ENCODE measurements around the gene C16orf74. TPM values are rescaled to one million over a fixed set of nuclear protein-coding genes. Genes with fewer than 3 reads are reported as not detected.
A peak's percentile ranks its signal among the peaks of the same experiment; 100 is the strongest.

Gene C16orf74
- total RNA-seq, 1 donor from 2014 or later = 0.95 TPM

DNA sequence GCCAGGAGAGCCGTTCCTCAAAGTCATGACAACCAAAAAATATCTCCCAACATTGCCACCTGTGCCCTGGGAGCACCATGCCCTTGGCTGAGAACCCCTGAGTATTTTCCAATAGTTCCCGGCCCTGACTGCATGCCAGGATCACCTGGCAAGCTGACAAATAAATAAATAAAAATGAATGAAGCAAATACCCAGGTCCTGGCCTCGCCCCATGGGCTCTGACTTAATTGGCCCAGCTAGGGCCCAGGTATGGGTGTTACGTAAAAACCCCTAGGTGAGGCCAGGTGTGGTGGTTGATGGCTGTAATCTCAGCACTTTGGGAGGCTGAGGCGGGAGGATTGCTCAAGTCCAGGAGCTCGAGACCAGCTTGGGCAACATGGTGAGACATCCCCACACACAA lies 2.7 kb upstream of the C16orf74 start:
- ATAC-seq (no peak), DNase-seq (ENCODE audit: missing footprints) (no peak)
- intact Hi-C loops (cut with DNase I) = no loop called here

DNA sequence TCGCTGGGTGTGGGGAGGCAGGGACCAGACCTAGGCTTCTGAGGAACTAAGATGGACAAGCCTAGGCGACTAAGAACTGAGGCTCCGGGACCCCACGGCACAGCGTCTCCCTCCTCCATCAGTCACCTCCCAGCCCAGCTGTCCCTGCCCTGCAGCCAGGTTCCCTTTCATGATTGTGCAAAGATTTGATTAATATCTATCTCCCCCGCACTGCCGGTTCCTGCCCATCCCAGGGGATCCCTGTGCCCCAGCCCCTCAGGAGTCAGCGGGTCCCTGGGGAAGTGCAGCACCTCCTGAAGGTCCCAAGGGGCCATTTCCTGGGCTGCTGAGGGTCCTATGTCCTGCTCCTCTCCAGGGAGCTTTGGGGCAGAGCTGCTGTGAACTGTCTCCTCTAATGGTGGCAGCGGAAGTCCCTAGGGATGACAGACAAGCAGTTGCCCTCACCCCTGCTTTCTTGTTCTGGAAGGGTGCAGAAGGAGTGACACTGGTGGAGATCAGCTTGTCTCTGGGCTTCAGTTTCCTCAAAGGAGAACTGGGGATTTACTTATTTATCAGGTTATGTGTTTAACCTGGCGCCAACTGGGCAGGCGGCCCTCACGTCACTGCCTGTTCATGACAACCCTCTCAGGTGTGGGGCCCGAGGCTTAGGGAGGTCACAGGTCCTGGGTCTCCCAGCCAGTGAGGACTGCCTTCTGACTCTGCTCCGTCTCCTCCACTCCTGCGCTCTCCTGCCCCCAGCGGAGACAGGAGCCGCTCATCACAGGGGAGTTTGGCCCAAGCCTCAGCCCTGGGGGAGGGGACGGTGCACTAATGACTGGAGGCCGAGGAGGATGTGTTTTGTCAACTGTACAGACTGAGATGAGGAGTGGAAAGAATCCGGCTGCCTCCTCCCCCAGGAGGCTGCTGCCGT lies 1.9 kb upstream of the C16orf74 start:
- DNase-seq (ENCODE audit: missing footprints) = no peak
- ATAC-seq = peak; percentile 41
- intact Hi-C loops (cut with DNase I) = no loop called here

DNA sequence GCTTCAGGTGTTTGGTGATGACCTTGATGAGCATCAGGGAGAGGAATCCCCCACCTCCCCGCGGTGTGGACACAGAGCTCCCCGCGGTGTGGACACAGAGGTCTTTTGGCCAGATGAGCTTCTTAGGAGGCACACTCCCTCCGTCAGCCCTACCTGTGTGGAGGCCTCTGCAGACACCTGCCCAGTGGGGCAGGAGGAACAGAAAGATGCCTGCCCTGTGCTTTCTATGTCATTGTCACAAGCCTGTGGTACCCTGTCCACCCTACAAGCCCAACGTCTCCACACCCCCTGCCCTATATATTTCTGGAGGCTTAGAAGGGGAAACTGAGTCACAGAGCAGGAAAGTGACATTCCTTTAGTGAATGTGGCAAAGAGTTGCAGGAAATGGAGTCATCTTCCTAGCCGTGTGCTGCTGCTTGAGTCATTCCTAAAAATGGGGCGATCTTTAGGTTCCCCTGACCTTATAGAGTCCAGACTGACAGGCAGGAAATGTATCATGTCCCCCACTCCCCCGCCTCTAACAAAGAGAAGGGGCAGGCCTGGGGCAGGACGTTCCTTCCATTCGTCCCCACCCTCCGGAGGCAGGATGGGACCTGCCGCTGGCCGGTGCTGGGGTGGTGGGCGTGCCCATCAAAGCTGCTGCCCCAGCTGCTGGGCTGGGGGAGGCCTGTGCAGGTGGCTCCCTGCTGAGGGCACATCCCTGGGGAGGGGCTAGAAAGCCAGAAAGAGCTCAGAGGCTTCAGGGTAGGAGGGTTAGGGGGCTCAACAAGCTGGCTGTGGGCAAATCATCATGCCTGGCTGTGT lies 1.0 kb upstream of the C16orf74 start:
- DNase-seq (ENCODE audit: missing footprints) = no peak
- ATAC-seq = no peak
- intact Hi-C loops (cut with DNase I) = no loop called here

DNA sequence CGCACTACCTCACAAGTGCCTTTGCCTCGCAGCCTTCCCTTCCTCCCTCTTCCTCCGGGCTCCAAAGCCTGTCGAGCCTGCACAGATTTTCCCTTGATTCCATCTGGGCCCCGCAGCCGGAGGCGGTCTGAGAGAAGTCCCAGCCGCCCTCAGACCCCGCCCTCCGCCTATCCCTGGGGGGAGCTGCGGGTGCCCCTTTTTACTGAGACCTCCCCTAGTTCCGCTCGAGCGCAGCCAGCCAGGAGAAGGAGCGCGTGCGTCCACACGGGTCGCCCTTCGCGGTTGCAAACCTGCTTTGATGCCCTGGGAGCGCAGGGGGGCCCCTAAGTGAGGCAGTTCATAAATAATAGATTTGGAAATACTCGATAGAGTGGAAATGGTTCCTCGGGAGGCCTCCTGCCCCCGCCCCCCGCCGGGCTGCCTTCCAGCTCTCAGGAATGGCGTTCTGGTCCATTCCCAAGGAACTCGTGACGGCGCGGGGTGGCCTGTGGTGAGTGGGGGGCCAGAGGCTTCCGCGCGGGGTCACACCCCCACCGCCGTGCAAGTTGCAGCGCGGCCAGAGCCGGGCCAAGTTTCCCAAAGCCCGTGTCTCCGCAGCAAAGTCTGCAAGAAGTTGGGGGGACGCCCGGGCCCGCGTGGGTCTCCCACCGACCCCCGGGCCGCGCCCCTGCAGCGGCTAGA lies 610 bp downstream of the C16orf74 start:
- intact Hi-C loops (cut with DNase I) = no loop called here
- DNase-seq (ENCODE audit: missing footprints) (no peak), ATAC-seq (no peak)

GRCh38 chr16:85749771-85750145 lies 1.1 kb downstream of the C16orf74 start:
- intact Hi-C loops (cut with DNase I) = no loop called here
- ATAC-seq = no peak
- no peak for DNase-seq (ENCODE audit: missing footprints)

DNA sequence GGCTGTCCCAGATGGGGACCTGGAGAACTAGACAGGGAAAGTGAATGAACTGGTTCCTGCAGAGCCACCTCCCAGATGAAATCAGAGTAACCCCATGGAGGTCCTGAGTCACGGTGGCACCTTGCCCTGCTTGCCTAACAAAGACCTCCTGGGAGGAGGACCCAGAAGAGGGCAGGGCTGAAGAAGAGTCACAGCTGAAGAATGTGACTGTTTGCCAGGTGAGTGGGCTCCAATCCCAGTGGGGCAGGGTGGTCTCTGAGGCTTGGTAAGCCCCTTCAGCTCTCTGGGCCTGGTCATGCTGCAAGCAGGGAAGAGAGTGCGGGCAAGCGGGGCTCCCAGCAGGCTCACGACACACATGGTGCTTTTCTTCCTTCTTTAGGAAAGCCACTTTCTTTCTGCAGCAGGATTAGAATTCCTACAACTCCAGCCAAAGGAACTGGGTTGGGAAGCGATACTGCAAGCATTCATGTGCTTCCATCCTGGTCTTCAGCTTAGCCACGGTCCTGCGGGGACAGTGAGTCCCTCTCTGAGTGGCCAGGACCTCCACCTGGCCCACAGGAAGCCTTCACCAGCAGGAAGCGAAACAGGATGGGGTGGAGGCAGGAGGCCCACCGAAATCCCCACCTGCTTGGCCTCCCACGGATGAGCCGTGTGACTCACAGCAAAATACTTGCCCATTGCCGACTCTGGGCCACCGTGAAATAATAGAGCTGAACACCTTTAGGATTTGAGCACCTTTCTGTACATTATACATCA lies 4.3 kb downstream of the C16orf74 start:
- intact Hi-C loops (cut with DNase I) = no loop called here
- no peak for ATAC-seq

GRCh38 chr16:85738923-85739715 lies 11.8 kb downstream of the C16orf74 start:
- intact Hi-C loops (cut with DNase I) = no loop called here
- ATAC-seq = no peak

More for the DNA sequence above, 4.3 kb downstream of the C16orf74 start:
- DNase-seq (ENCODE audit: missing footprints) = no peak

DNA sequence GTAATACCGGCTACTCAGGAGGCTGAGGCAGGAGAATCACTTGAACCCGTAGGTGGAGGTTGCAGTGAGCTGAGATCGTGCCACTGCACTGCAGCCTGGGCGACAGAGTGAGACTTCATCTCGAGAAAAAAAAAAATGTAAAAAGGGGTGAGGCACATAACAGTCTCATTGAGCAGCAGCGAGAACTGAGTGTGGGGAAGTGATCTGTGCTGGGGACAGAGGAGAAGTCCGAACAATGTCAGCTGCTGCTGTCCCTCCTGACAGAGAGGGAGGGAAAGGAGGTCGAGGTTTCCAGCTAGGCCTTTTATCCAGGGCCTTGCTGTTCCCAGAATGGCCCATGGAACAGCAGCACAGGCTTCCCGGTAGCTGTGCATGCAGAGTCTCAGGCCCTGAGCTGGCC lies 14.0 kb downstream of the C16orf74 start:
- ATAC-seq (no peak), DNase-seq (ENCODE audit: missing footprints) (no peak)
- intact Hi-C loops (cut with DNase I) = no loop called here

More at GRCh38 chr16:85738923-85739715, 11.8 kb downstream of the C16orf74 start:
- DNase-seq (ENCODE audit: missing footprints) = no peak

GRCh38 chr16:85735946-85736345 lies 14.9 kb downstream of the C16orf74 start:
- ATAC-seq (no peak), DNase-seq (ENCODE audit: missing footprints) (no peak)
- intact Hi-C loops (cut with DNase I) = no loop called here

- intact Hi-C loops (cut with DNase I) = no loop called here
- DNase-seq (ENCODE audit: missing footprints) (no peak), ATAC-seq (no peak)
Measured at GRCh38 chr16:85735225-85735635, 15.7 kb downstream of the C16orf74 start.

DNA sequence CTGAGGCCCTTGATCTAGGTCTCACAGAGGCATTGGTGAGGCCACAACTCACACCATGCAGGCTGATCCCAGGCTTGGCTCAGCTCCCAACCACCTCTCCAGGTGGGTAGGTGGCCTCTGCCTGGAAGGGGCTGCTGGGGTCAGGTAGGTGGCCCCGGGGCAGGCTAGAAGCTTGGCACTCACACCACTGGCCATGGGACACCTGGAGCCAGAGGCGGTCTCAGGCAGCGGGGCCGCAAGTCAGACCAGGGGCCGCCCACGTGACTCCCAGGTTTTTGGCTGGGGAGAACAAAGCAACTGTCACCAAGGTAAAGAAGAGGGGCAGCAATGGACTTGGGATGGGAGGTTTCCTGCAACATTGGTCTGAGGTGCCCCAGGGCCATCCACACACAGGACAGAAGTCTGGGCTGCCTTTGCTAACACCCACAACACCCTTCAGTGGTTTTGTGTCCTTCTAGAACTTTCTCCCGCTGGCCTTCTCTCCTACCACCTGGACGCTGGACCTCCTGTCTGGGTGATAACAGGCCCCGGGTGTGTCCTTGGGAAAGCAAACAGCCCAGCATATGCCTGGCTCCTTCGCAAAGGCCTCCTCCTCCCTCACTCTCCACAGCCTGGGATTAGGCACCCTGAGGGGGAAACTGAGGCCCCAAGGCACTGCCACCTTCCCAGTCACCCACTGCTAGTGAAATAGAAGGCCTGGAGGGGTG lies 16.4 kb downstream of the C16orf74 start:
- intact Hi-C loops (cut with DNase I) = no loop called here
- ATAC-seq = no peak

GRCh38 chr16:85733839-85734170 lies 17.1 kb downstream of the C16orf74 start:
- intact Hi-C loops (cut with DNase I) = no loop called here
- ATAC-seq = no peak
- no peak for DNase-seq (ENCODE audit: missing footprints)

More for the DNA sequence above, 16.4 kb downstream of the C16orf74 start:
- DNase-seq (ENCODE audit: missing footprints) = no peak

GRCh38 chr16:85733155-85733838 lies 17.6 kb downstream of the C16orf74 start:
- DNase-seq (ENCODE audit: missing footprints) (no peak), ATAC-seq (no peak)
- intact Hi-C loops (cut with DNase I) = no loop called here

GRCh38 chr16:85731179-85731578 lies 19.7 kb downstream of the C16orf74 start:
- DNase-seq (ENCODE audit: missing footprints) (no peak), ATAC-seq (no peak)
- intact Hi-C loops (cut with DNase I) = no loop called here

GRCh38 chr16:85730186-85730465 lies 20.8 kb downstream of the C16orf74 start:
- intact Hi-C loops (cut with DNase I) = no loop called here
- DNase-seq (ENCODE audit: missing footprints) (no peak), ATAC-seq (no peak)

DNA sequence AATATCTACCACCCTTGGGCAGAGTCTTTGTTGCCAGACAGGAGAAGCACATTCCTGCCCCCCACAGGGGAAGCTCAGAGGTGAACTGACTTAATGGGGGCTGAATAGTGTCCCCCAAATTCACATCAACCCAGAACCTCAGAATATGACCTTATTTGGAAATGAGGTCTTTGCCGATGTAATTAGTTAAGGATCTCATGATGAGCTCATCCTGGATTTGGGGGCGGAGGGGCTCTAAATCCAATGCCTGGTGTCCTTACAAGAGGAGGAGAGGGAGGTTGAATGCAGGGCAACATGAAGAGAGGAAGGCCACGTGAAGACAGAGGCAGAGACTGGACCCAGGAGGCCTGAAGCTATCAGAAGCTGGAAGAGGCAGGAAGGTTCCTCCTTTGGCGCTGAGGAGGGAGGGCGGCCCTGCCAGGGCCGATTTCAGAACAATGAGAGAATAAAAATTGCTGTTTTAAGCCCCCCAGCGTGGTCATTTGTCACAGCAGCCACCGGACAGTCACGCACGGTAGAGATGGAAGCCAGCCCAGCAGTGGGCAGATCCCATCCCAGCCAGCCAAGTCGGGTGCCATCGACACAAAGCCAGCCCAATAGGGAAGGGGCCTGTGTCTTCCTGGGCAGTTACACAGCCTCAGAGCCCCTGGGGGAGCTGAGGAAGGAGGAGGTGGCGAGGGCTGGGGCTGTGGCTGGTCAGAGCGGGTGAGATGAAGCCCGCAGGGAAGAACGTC lies 21.3 kb downstream of the C16orf74 start:
- ATAC-seq = no peak
- DNase-seq (ENCODE audit: missing footprints) = no peak
- intact Hi-C loops (cut with DNase I) = no loop called here

Data from Right ventricle myocardium inferior (tissue), 1 donor.